Coronary artery (tissue), 2 donors: ENCODE measurements around the gene CAMTA1.

ENCODE experiments used
- DNase-seq: peaks from one replicate; pipeline ENCODE4 v3.0.0-alpha.2; 2017; ENCODE audit warnings: low spot score
- H3K27ac ChIP-seq, 2 donors: fragments of 200-600 bp; sonication (generic); one replicate each; pipeline ENCODE4 v1.5.1; 2016 to 2019
- H3K4me3 ChIP-seq: fragments of 200-600 bp; sonication (generic); 2 replicates; pipeline ENCODE4 v1.5.1; 2016; ENCODE audit warnings: mild to moderate bottlenecking, moderate library complexity
- TF ChIP-seq, protein P1 (sequence below): fragments of 200-600 bp; sonication (generic); IDR thresholded peaks from one replicate; pipeline ENCODE4 v1.5.1; 2019; ENCODE audit warnings: antibody characterized with exemption

The CAMTA1 gene

DNA sequence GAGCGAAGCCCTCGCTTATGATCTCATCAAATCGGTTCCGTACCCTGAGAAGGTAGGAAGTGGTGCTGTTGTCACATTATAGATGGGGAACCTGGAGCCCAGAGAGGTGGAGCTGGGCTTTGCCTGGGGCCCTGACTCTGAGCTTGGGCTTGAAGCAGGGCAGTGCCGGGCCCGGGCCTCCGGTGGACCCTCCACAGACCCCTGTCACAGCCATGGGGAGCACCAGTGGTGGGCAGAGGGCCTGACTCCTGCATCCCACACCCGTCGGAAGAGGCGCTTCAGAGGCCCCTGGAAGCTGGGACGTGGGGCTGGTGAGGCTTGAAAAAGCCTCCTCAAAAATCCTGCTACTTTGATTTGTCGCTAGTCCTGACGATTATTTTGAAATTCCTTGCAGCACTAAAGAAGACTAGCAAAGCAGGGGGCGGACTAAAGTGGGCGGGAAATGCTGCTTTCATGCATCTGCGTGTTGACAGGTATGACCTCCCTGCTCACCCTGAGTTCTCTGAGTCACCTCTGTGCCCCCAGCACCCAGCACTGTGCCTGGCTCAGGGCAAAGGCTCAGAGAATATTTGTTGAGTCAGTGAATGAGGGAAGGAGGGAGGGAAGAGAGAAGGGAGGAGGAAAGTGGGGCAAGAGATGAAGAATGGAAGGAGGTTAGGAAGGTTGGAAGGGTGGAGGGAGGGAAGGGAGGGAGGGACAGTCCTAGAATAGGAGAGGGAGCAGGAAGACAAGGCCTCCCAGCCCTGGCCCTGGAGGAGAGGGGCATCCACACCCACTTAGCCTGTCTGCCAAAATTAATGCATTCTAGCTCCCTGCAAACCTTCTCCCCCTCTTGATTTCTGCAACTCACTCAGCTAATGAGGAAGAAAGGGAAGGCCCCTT, 723.0 kb downstream of the CAMTA1 start:
- Histone ChIP-seq H3K4me3 (no peak overlapping the region), H3K27ac (no peak overlapping the region)
- TF ChIP-seq, protein P1, sequence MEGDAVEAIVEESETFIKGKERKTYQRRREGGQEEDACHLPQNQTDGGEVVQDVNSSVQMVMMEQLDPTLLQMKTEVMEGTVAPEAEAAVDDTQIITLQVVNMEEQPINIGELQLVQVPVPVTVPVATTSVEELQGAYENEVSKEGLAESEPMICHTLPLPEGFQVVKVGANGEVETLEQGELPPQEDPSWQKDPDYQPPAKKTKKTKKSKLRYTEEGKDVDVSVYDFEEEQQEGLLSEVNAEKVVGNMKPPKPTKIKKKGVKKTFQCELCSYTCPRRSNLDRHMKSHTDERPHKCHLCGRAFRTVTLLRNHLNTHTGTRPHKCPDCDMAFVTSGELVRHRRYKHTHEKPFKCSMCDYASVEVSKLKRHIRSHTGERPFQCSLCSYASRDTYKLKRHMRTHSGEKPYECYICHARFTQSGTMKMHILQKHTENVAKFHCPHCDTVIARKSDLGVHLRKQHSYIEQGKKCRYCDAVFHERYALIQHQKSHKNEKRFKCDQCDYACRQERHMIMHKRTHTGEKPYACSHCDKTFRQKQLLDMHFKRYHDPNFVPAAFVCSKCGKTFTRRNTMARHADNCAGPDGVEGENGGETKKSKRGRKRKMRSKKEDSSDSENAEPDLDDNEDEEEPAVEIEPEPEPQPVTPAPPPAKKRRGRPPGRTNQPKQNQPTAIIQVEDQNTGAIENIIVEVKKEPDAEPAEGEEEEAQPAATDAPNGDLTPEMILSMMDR: no peak
- no peak for DNase-seq

DNA sequence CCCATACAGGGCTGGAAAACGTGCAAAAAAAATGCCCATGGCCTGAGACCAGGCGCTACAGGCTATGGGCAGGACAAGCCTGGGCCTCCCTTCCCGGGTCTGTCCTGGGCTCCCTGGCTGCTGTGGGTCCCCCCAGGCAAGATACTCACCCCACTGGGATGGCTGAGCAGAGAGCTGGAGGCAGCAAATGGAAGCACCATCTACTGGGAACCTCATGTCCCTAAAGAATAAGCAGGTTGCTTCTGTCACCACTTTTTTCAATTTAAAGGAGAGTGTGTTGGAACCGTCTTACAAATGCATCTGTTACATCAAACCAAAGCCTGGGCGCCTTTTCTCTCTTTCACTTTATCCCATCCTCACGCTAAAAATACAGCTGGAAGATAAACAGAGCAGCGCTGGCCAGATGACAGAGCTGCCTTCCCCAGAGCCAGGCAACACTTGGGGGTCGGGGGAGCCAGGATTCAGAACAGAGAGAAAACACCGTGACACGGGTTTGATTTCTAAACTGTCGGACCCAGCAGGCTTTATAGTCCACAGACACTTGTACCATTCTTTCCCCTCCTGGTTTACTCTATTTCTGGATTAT, 723.8 kb downstream of the CAMTA1 start:
- TF ChIP-seq, protein P1: no peak
- H3K4me3 ChIP-seq: no peak overlapping the region
- no peak for DNase-seq
- H3K27ac ChIP-seq: no peak overlapping the region

DNA sequence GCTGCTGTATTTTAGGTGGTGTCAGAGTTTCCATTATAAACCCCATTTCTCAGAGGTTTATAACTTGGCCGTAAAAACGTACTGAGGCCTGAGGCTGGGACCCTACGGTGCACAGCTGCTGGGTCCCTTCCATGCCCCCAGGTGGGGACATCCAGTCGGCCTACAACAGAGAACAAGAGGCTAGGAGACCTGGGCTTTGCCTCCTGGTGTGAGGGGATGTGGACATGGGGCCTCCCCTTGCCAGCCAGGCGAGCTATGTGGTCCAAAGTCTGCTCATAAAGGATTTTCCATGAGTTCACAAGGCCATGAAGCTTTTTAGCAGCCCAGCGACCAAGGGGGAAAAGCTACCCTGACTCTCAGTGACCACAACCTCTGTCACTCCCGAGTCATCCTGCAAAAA, 724.3 kb downstream of the CAMTA1 start:
- H3K27ac ChIP-seq: no peak overlapping the region

DNA sequence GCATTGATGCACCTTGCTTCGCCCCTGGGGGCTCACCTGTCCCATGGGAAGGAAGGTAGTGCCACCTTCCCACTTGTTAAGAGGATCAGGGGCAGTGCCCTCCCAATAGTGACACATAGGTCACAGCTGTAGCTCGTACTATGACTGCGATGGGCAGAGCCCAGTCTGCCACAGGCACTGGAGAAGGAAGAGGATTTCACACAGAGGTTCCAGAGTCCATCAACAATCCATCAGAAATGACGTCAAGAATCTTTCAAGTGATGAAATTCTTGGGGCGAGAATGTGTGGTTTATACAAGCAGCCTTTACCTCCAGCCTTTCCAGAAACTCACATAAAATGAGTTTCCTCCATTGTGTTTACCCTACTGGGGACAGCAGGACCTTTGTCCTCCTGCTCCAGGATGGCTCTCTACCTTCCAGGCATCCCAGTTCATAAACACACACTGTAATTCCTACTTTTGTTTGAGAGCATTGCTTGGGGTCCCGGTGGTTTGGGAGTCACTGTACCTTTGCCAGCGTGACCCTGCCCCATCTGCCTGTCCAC, 725.2 kb downstream of the CAMTA1 start:
- TF ChIP-seq, protein P1: no peak
- no peak overlapping the region for H3K27ac ChIP-seq
- H3K4me3 ChIP-seq: no peak overlapping the region
- no peak for DNase-seq

More for the DNA sequence above, 724.3 kb downstream of the CAMTA1 start:
- TF ChIP-seq, protein P1: no peak
- DNase-seq: no peak
- no peak overlapping the region for H3K4me3 ChIP-seq

DNA sequence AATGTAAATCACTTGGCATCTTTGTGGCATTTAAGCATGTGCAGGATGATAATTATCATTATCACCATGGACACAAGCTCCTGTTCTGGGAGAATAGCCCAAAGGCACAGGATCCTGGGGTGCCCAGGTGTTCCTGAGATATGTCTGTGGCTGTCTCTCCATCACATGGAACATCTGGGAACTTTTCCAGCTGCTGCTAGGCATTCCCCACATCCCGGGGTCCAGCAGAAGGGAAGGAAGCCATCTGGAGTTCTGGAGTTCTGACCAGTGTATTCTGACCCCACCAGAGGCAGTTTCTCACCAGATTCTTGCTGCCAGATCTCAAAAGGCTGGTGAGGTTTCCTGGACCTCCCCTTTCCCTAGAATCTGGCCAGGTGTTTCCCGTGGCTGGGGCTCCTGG, 726.1 kb downstream of the CAMTA1 start:
- Histone ChIP-seq H3K27ac (no peak overlapping the region), H3K4me3 (no peak overlapping the region)
- DNase-seq: no peak
- TF ChIP-seq, protein P1: no peak

DNA sequence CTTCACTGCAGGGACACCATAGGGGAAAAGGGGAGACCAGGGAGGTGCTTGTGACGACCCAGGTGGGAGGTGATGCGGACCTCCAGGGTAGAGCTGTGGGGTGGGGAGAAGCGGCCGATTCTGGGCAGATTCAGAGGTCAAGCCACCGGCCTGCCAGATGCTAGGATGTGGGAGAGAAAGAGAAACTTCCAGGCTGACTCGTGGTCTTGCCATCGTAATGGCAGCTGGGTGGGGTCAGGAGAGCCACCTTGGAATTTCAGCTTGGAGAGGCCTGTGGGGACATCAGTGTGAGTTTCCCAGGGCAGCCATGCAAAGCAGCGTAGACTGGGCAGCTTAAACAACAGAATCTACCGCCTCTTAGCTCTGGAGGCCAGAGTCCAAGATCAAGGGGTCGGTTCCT, 727.8 kb downstream of the CAMTA1 start:
- H3K27ac ChIP-seq: no peak overlapping the region
- DNase-seq: no peak
- H3K4me3 ChIP-seq: no peak overlapping the region
- TF ChIP-seq, protein P1: no peak

DNA sequence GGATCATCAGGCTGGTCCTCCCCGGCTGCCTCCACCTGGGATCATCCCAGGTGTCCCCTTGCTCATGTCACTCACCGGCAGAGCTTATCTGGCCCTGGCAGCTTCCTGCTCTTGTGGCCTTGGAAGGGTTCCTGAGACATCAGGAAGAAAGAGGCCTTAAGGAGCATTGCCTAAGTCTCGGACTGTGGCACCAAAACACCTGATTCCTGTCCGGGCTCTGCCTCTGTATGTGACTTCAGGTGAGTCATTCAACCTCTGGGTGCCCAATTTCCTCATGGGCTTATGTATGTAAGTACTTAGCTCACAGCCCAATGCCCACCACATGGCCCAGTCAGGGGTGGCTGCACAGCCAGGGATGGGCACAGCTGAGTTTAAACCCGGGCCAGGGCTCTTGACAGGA, 729.9 kb downstream of the CAMTA1 start:
- TF ChIP-seq, protein P1: no peak
- no peak overlapping the region for H3K4me3 ChIP-seq

More for the DNA sequence above, 729.9 kb downstream of the CAMTA1 start:
- no peak for DNase-seq
- H3K27ac ChIP-seq: no peak overlapping the region
